ENCODE measurements around the gene TMEM121B. TPM values are rescaled to one million over a fixed set of nuclear protein-coding genes. Genes with fewer than 3 reads are reported as not detected.

TMEM121B gene
- polyA plus RNA-seq, 3 donors: 0.51 to 0.93 (median 0.90) TPM

DNA sequence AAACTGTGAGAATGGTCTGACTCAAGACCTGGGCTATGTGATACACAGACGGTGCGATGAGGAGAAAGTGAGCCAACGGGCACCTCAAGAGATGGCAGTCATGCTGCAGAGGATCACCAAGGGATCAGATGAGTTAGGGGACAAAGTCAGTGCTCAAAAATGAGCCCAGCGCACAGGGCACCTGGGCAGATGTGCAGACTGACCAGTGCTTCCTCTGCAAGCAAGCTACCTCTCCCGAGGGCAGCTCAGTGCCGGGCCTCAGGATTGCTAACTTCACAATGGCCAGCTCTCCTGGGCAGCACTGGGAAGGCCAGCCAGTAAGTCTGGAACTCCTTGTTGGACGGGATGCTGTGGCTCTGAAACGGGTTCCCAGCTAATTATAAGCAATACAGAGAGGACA, 22.7 kb upstream of the TMEM121B start:
- no peak for DNase-seq (ENCODE audit: extremely low read depth in 1 of 11, low read depth in 9 of 11, low spot score in 4 of 11)

GRCh38 chr22:17143101-17143500, 21.9 kb upstream of the TMEM121B start:
- no peak for DNase-seq (ENCODE audit: extremely low read depth in 1 of 11, low read depth in 9 of 11, low spot score in 4 of 11)

- DNase-seq (ENCODE audit: extremely low read depth in 1 of 11, low read depth in 9 of 11, low spot score in 4 of 11): no peak
Observed at GRCh38 chr22:17140826-17141766, 19.9 kb upstream of the TMEM121B start.

DNA sequence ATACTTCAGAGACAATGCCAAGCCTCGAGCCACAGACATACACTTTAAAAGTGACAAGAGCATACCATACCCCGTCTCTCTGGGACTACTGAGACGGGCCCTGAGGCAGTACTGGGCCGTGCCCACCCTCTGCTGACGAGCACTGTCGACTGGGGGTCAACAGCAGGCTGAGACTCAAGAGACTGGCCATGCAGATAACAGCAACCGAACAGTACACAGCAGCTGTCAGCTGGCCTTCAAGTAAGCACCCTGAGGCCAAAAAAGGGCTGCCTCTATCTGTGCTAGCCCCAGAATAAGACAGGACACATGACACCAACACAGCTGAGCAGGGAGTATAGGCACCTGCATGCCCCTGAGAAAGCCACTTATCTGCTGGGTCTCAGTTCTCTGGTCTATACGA, 18.9 kb upstream of the TMEM121B start:
- DNase-seq (ENCODE audit: extremely low read depth in 1 of 11, low read depth in 9 of 11, low spot score in 4 of 11): no peak

- DNase-seq (ENCODE audit: extremely low read depth in 1 of 11, low read depth in 9 of 11, low spot score in 4 of 11): no peak
Observed at GRCh38 chr22:17138513-17138912, 17.4 kb upstream of the TMEM121B start.

- DNase-seq (ENCODE audit: extremely low read depth in 1 of 11, low read depth in 9 of 11, low spot score in 4 of 11): no peak
Observed at GRCh38 chr22:17137861-17138425, 16.8 kb upstream of the TMEM121B start.

DNA sequence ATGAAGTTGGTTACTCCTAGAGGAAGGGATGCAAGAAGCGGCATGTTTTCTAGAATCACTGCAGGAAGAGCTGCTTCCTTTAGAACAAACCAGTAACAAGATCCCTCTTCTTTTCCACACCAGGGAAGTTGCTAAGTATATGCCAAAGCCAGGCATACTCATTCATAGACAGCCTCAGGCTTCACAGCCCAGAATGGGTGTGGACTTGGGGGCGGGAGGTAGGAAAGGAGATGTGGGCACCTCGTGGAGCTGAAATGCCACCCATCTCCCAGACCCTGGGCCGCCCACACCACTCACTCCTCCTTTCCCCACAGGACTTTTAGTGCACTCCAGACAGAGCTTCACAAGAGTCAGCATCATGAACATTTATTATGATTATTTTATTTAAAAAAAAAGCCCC, 16.0 kb upstream of the TMEM121B start:
- no peak for DNase-seq (ENCODE audit: extremely low read depth in 1 of 11, low read depth in 9 of 11, low spot score in 4 of 11)

GRCh38 chr22:17135153-17135760, 14.1 kb upstream of the TMEM121B start:
- no peak for DNase-seq (ENCODE audit: extremely low read depth in 1 of 11, low read depth in 9 of 11, low spot score in 4 of 11)

DNA sequence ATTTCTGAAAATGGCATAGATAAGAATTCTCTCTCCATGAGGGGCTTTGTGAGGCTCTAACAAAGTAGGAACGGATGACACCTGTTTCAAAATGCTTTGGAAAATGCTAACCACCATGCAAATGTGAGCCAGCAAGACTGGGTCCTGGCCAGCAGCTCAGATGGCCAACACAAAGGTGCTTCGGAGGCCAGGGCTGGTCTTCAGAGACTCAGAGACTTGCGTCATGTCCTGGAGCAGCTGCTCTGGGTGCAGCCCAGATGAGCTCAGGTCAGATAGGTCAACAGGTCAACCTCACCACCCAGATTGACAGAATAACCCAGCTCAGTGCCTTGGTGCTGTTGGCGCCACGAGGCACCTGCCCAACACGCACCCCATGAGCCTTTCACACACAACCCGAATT, 12.0 kb upstream of the TMEM121B start:
- DNase-seq (ENCODE audit: extremely low read depth in 1 of 11, low read depth in 9 of 11, low spot score in 4 of 11): no peak

GRCh38 chr22:17132112-17132511, 11.0 kb upstream of the TMEM121B start:
- DNase-seq (ENCODE audit: extremely low read depth in 1 of 11, low read depth in 9 of 11, low spot score in 4 of 11): no peak

GRCh38 chr22:17131686-17132085, 10.5 kb upstream of the TMEM121B start:
- DNase-seq (ENCODE audit: extremely low read depth in 1 of 11, low read depth in 9 of 11, low spot score in 4 of 11): no peak

DNA sequence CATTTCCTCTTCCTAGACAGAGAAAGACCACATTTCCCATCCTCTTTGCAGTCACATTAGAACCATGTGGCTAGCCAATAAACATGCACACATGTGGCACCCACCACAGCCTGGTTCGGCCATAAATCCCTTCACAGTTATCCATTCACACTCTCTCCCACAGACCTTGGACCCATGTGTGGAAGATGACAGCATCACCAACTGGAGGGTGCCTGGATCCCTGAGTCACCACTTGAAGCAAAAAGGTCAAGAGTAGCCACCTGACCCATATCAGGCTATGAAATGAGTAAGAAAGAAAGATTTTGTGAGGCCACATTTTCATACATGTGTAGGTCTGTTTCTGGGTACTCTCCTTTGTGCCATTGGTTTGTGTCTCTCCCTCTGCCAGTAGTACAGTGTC, 9.0 kb upstream of the TMEM121B start:
- DNase-seq (ENCODE audit: extremely low read depth in 1 of 11, low read depth in 9 of 11, low spot score in 4 of 11): no peak

GRCh38 chr22:17120711-17121232, 388 bp downstream of the TMEM121B start:
- DNase-seq (ENCODE audit: extremely low read depth in 1 of 11, low read depth in 9 of 11, low spot score in 4 of 11): no peak

- peak in 9 of 11 donors; percentile 38 to 72 (median 60) for DNase-seq (ENCODE audit: extremely low read depth in 1 of 11, low read depth in 9 of 11, low spot score in 4 of 11)
Observed at GRCh38 chr22:17120281-17120680, 879 bp downstream of the TMEM121B start.

DNA sequence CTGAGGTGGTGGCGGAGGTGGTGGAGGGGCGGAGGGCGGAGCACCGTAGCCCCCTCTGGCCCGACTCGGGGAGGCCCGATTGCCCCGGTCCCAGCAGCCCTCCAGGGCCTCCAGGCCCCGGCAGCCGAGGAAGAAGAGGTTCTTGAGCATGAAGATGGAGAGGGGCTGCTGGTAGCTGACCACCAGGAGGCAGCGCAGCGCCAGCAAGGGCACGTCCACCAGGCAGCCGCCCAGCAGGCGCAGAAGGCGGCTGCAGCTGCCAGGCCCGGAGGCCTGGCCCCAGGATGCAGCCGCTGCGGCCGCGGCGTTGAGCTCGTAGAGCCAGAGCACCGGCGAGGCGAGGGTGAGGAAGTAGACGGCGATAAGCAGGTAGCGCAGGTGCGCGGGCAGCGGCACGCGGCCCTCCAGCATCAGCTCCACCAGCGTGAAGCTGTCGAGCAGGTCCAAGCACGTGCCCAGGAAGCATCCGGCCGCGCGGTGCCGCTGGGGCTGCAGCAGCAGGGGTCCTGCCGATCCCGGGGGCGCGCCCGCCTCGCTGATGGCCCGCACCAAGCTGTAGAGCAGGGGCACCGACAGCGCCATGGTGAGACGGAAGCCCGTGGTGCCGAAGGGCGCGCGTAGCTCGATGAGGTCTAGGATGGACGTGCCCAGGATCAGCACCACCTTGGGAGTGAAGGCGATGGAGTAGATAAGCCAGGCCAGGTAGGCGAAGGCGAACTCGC, 1.5 kb downstream of the TMEM121B start:
- no peak for DNase-seq (ENCODE audit: extremely low read depth in 1 of 11, low read depth in 9 of 11, low spot score in 4 of 11)

GRCh38 chr22:17118342-17118741, 2.8 kb downstream of the TMEM121B start:
- no peak for DNase-seq (ENCODE audit: extremely low read depth in 1 of 11, low read depth in 9 of 11, low spot score in 4 of 11)

GRCh38 chr22:17117890-17118289, 3.3 kb downstream of the TMEM121B start:
- no peak for DNase-seq (ENCODE audit: extremely low read depth in 1 of 11, low read depth in 9 of 11, low spot score in 4 of 11)

DNA sequence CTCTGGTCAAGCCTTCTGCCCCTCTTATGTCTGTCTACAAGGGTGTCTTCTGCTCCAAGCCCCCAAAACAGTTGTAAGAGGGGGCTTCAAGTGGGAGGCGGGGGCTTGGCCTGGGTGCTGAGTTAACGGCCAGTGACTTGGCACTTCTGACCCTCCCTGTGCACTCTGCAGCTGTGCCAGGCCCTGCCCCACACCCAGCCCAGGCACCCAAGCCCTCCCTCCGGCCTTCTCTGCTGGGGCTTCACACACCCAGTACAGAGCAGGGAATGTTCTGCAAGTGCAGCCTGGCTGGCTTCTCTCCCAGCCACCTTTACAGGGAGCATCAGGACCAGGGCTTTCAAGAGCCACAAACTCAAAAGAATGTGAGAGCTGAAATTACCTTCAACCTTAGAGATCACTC, 3.8 kb downstream of the TMEM121B start:
- DNase-seq (ENCODE audit: extremely low read depth in 1 of 11, low read depth in 9 of 11, low spot score in 4 of 11): no peak

GRCh38 chr22:17116572-17117330, 4.4 kb downstream of the TMEM121B start:
- DNase-seq (ENCODE audit: extremely low read depth in 1 of 11, low read depth in 9 of 11, low spot score in 4 of 11): no peak

All from renal cortex interstitium (tissue), 11 donors.